Measurements from ENCODE around the gene ZNF865. TPM values are rescaled to one million over a fixed set of nuclear protein-coding genes. Genes with fewer than 3 reads are reported as not detected.

ZNF865 gene
- total RNA-seq, 4 donors from 2014 or later = 7.5 to 15.4 (median 10.2) TPM

- intact Hi-C loops (cut with DNase I) = no loop called here
- H3K9me3 ChIP-seq = no peaks in the 10 kb centered on the region
- TF ChIP-seq CTCF (IDR thresholded peaks at IDR 0.05) (no peak), POLR2AphosphoS5 (IDR thresholded peaks at IDR 0.05) (peak in 1 of 2 donors; percentile 45)
- 1% methylated on average over 37 of the region's 40 CpGs for WGBS
- peak overlapping the region in 1 of 4 donors; percentile 20 for H3K27ac ChIP-seq (replicated peaks in 1 of 4)
- peak; percentile 96 for DNase-seq (ENCODE audit: extremely low spot score)
- peak overlapping the region; percentile 26 to 57 (median 42) for H3K4me3 ChIP-seq
- H3K36me3 ChIP-seq = peaks cover 0 to 8% (median 7%) of the 10 kb centered on the region in 4 donors
- peaks cover 17 to 32% (median 30%) of the 10 kb centered on the region in 4 donors for H3K4me1 ChIP-seq
- H3K27me3 ChIP-seq = peaks cover 0 to 10% (median 0%) of the 10 kb centered on the region in 4 donors
Measured at GRCh38 chr19:55586976-55587668, 18.3 kb upstream of the ZNF865 start.

- no peak overlapping the region for H3K4me3 ChIP-seq
- H3K9me3 ChIP-seq = no peaks in the 10 kb centered on the region
- H3K4me1 ChIP-seq = peaks cover 17 to 28% (median 26%) of the 10 kb centered on the region in 4 donors
- peaks cover 0 to 24% (median 19%) of the 10 kb centered on the region in 4 donors for H3K36me3 ChIP-seq
- intact Hi-C loops (cut with DNase I) = no loop called here
- no peak overlapping the region for H3K27ac ChIP-seq (replicated peaks in 1 of 4)
- WGBS = 89% methylated on average over 8 of the region's 8 CpGs
- peaks cover 0 to 10% (median 0%) of the 10 kb centered on the region in 4 donors for H3K27me3 ChIP-seq
- DNase-seq (ENCODE audit: extremely low spot score) = no peak
- TF ChIP-seq EP300 (IDR thresholded peaks at IDR 0.05) (no peak), CTCF (IDR thresholded peaks at IDR 0.05) (no peak), POLR2A (IDR thresholded peaks at IDR 0.05; ENCODE audit: low read depth) (no peak), POLR2AphosphoS5 (IDR thresholded peaks at IDR 0.05) (no peak)
Measured at GRCh38 chr19:55588738-55589137, 16.7 kb upstream of the ZNF865 start.

GRCh38 chr19:55590109-55590508 is 15.3 kb upstream of the ZNF865 start:
- DNase-seq (ENCODE audit: extremely low spot score) = no peak
- H3K9me3 ChIP-seq = no peaks in the 10 kb centered on the region
- peaks cover 0 to 10% (median 0%) of the 10 kb centered on the region in 4 donors for H3K27me3 ChIP-seq
- no peak overlapping the region for H3K27ac ChIP-seq (replicated peaks in 1 of 4)
- intact Hi-C loops (cut with DNase I) = no loop called here
- H3K36me3 ChIP-seq = peaks cover 0 to 33% (median 24%) of the 10 kb centered on the region in 4 donors
- no peak overlapping the region for H3K4me3 ChIP-seq
- no peak for TF ChIP-seq EP300 (IDR thresholded peaks at IDR 0.05)
- TF ChIP-seq CTCF (IDR thresholded peaks at IDR 0.05) = no peak
- no peak for TF ChIP-seq POLR2A (IDR thresholded peaks at IDR 0.05; ENCODE audit: low read depth)
- no peak for TF ChIP-seq POLR2AphosphoS5 (IDR thresholded peaks at IDR 0.05)
- H3K4me1 ChIP-seq = peaks cover 17 to 28% (median 26%) of the 10 kb centered on the region in 4 donors
- 60% methylated on average over 7 of the region's 7 CpGs for WGBS

DNA sequence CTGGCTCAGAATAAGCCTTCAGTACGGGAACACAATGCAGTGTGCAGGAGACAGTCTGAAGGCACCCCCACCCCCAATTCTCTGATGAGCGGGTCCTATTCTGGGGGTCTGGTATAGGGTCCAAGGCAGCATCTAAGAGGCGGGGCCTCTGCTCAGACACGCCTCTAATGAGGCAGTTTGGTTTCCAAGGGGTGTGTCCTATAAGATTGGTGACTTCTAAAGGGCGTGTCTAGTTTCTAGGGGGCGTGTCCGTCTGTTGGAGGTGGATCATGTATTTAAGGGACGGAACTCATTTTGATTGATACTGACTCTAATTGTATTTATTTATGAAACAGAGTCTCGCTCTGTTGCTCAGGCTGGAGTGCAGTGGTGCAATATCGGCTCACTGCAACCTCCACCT is 14.8 kb upstream of the ZNF865 start:
- peaks cover 15 to 24% (median 23%) of the 10 kb centered on the region in 4 donors for H3K4me1 ChIP-seq
- H3K4me3 ChIP-seq = no peak overlapping the region
- intact Hi-C loops (cut with DNase I) = no loop called here
- H3K27me3 ChIP-seq = peaks cover 0 to 10% (median 0%) of the 10 kb centered on the region in 4 donors
- no peaks in the 10 kb centered on the region for H3K9me3 ChIP-seq
- DNase-seq (ENCODE audit: extremely low spot score) = no peak
- WGBS = 86% methylated on average over 8 of the region's 10 CpGs
- no peak overlapping the region for H3K27ac ChIP-seq (replicated peaks in 1 of 4)
- TF ChIP-seq POLR2A (IDR thresholded peaks at IDR 0.05; ENCODE audit: low read depth) = no peak
- TF ChIP-seq POLR2AphosphoS5 (IDR thresholded peaks at IDR 0.05) = no peak
- TF ChIP-seq CTCF (IDR thresholded peaks at IDR 0.05) = no peak
- no peak for TF ChIP-seq EP300 (IDR thresholded peaks at IDR 0.05)
- peaks cover 0 to 38% (median 29%) of the 10 kb centered on the region in 4 donors for H3K36me3 ChIP-seq
